Adipocyte (in vitro differentiated cells): Measurements from ENCODE around the gene SLC16A5.
"Not testable (repeated sequence)": the region's sequence is repeated elsewhere in the genome, so short reads cannot be mapped to it uniquely, and the experiment has no call there.

ENCODE experiments used
- DNase-seq: peaks from one replicate; pipeline ENCODE4 v3.0.0-alpha.2; 2015; ENCODE audit warnings: low read depth
- H3K27me3 ChIP-seq: replicated peaks from 2 replicates; pipeline ENCODE4 v1.7.0; 2013; ENCODE audit warnings: mild to moderate bottlenecking, low read length, moderate library complexity; ENCODE audit not compliant: control insufficient read depth, insufficient read depth
- H3K36me3 ChIP-seq: 2 replicates; pipeline ENCODE4 v1.7.0; 2013; ENCODE audit warnings: low read length, mild to moderate bottlenecking, moderate library complexity; ENCODE audit not compliant: control insufficient read depth, insufficient read depth, severe bottlenecking
- H3K4me1 ChIP-seq: 2 replicates; pipeline ENCODE4 v1.7.0; 2013; ENCODE audit warnings: mild to moderate bottlenecking, low read length, moderate library complexity; ENCODE audit not compliant: control insufficient read depth, insufficient read depth
- H3K4me3 ChIP-seq: 2 replicates; pipeline ENCODE4 v1.7.0; 2013; ENCODE audit warnings: mild to moderate bottlenecking, low read length, moderate library complexity
- H3K9ac ChIP-seq: 2 replicates; pipeline ENCODE4 v1.7.0; 2013; ENCODE audit warnings: mild to moderate bottlenecking, low read length, moderate library complexity
- H3K9me3 ChIP-seq: 2 replicates; pipeline ENCODE4 v1.7.0; 2013; ENCODE audit warnings: mild to moderate bottlenecking, low read length, moderate library complexity; ENCODE audit not compliant: control insufficient read depth

The SLC16A5 gene

GRCh38 chr17:75124041-75124818, 36.5 kb downstream of the SLC16A5 start:
- no peaks in the 10 kb centered on the region for H3K27me3 ChIP-seq
- no peak overlapping the region for H3K9ac ChIP-seq
- no peaks in the 10 kb centered on the region for H3K9me3 ChIP-seq
- no peaks in the 10 kb centered on the region for H3K4me1 ChIP-seq
- no peak overlapping the region for H3K4me3 ChIP-seq
- DNase-seq: no peak
- peaks cover 9% of the 10 kb centered on the region for H3K36me3 ChIP-seq

GRCh38 chr17:75124819-75125162, 37.0 kb downstream of the SLC16A5 start:
- H3K9ac ChIP-seq: no peak overlapping the region
- DNase-seq: no peak
- no peaks in the 10 kb centered on the region for H3K9me3 ChIP-seq
- H3K36me3 ChIP-seq: peaks cover 14% of the 10 kb centered on the region
- H3K4me1 ChIP-seq: no peaks in the 10 kb centered on the region
- H3K4me3 ChIP-seq: no peak overlapping the region
- no peaks in the 10 kb centered on the region for H3K27me3 ChIP-seq

- no peak overlapping the region for H3K4me3 ChIP-seq
- no peak for DNase-seq
- no peaks in the 10 kb centered on the region for H3K27me3 ChIP-seq
- H3K9ac ChIP-seq: no peak overlapping the region
- H3K9me3 ChIP-seq: no peaks in the 10 kb centered on the region
- H3K36me3 ChIP-seq: peaks cover 16% of the 10 kb centered on the region
- peaks cover 7% of the 10 kb centered on the region for H3K4me1 ChIP-seq
Observed at GRCh38 chr17:75125984-75126383, 38.2 kb downstream of the SLC16A5 start.

DNA sequence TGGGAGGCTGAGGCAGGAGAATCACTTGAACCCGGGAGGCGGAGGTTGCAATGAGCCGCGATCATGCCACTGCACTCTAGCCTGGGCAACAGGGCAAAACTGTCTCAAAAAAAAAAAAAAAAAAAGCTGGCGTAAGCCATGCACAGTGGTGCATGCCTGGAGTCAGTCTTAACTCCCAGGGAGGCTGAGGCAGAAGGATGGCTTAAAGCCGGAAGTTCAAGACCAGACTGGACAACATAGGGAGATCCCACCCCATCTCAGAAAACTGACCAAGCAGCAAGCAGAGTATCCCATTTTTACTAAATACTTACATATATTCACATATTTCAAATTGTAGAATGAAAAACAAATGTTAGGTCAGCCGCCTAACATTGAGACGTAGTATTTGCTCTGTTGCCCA, 39.2 kb downstream of the SLC16A5 start:
- no peaks in the 10 kb centered on the region for H3K27me3 ChIP-seq
- no peak overlapping the region for H3K4me3 ChIP-seq

GRCh38 chr17:75127936-75128335, 40.2 kb downstream of the SLC16A5 start:
- not testable (repeated sequence) for H3K9me3 ChIP-seq, DNase-seq, H3K27me3 ChIP-seq, H3K4me3 ChIP-seq, H3K9ac ChIP-seq
- Histone ChIP-seq H3K36me3 (peaks cover 13% of the 10 kb centered on the region), H3K4me1 (peaks cover 11% of the 10 kb centered on the region)

More for the DNA sequence above, 39.2 kb downstream of the SLC16A5 start:
- peaks cover 13% of the 10 kb centered on the region for H3K36me3 ChIP-seq
- DNase-seq: no peak
- no peaks in the 10 kb centered on the region for H3K9me3 ChIP-seq
- no peak overlapping the region for H3K9ac ChIP-seq
- H3K4me1 ChIP-seq: peaks cover 10% of the 10 kb centered on the region

GRCh38 chr17:75128694-75129505, 41.1 kb downstream of the SLC16A5 start:
- Histone ChIP-seq H3K9ac (no peak overlapping the region), H3K9me3 (no peaks in the 10 kb centered on the region), H3K36me3 (peaks cover 13% of the 10 kb centered on the region), H3K27me3 (no peaks in the 10 kb centered on the region), H3K4me3 (no peak overlapping the region), H3K4me1 (peaks cover 11% of the 10 kb centered on the region)
- DNase-seq: no peak

- Histone ChIP-seq H3K9ac (no peak overlapping the region), H3K27me3 (no peaks in the 10 kb centered on the region), H3K9me3 (no peaks in the 10 kb centered on the region), H3K4me3 (no peak overlapping the region), H3K36me3 (peaks cover 13% of the 10 kb centered on the region), H3K4me1 (peaks cover 11% of the 10 kb centered on the region)
- DNase-seq: no peak
Observed at GRCh38 chr17:75129576-75129975, 41.8 kb downstream of the SLC16A5 start.

GRCh38 chr17:75130059-75130631, 42.4 kb downstream of the SLC16A5 start:
- no peak for DNase-seq
- Histone ChIP-seq H3K36me3 (peaks cover 16% of the 10 kb centered on the region), H3K4me3 (peak overlapping the region; percentile 87), H3K4me1 (peaks cover 11% of the 10 kb centered on the region), H3K9me3 (no peaks in the 10 kb centered on the region), H3K27me3 (no peaks in the 10 kb centered on the region), H3K9ac (peak overlapping the region; percentile 93)

GRCh38 chr17:75130632-75131277, 43.0 kb downstream of the SLC16A5 start:
- Histone ChIP-seq H3K9ac (peak overlapping the region; percentile 93), H3K36me3 (peaks cover 21% of the 10 kb centered on the region), H3K27me3 (no peaks in the 10 kb centered on the region), H3K9me3 (no peaks in the 10 kb centered on the region), H3K4me3 (peak overlapping the region; percentile 87), H3K4me1 (peaks cover 11% of the 10 kb centered on the region)
- DNase-seq: peak; percentile 72

DNA sequence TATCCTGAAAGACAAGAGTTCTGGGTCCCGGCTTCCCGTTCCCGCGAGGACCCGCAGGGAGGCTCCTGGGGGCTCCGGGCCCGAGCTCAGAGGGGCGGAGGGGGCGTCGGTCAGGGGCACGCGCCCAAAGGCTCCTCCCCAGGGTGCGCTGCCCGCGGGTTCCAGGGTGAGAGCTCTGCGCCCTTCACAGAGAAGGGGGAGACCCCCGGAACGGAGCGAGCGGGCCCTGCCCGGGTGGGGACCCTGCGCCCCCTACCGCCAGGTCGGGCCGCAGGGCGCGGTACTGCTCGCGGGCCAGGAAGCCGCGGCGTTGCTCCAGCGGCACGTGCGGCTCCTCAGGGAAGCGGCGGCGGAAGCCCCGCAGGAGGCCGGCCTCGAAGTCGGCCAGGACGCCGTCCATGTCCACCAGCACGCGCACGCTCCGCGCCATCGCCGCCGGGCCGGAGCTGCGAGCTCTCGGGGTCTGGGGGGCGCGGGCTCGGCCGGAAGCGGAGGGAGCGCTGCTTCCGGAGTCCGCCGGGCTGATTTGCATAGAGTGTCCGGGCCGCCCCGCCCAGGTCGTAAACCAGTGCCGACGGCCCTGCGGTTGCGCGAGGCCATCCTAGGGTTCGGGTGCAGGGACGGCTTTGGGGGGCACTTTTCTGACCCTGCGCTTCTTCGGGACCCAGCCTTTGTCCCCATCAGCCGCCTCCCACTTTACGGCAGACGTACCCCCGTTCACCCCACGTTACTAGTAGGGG, 43.7 kb downstream of the SLC16A5 start, which contains the start of gene NT5C:
TSS of gene NT5C (minus strand) at position 465 of the 740 bp plus-strand sequence. CDS start at position 430, 35 bp downstream.
- peaks cover 11% of the 10 kb centered on the region for H3K4me1 ChIP-seq
- DNase-seq: peak; percentile 91
- H3K9me3 ChIP-seq: no peaks in the 10 kb centered on the region
- H3K36me3 ChIP-seq: peaks cover 21% of the 10 kb centered on the region
- peak within 1 kb of the TSS; percentile 93 for H3K9ac ChIP-seq
- H3K4me3 ChIP-seq: peak within 1 kb of the TSS; percentile 87
- no peaks in the 10 kb centered on the region for H3K27me3 ChIP-seq
